Right lobe of liver (tissue), 6 donors: ENCODE measurements around the gene RNF208. TPM values are rescaled to one million over a fixed set of nuclear protein-coding genes. Genes with fewer than 3 reads are reported as not detected.

ENCODE experiments used
- ATAC-seq, 4 donors: fragments of 200-7000 bp; cut with Tn5 transposase; one replicate each; pipeline ENCODE4 v1.9.1; 2020; ENCODE audit warnings: mild to moderate bottlenecking in 4 of 4, moderate library complexity in 4 of 4
- DNase-seq, 3 donors: peaks; one replicate each; pipeline ENCODE4 v3.0.0-alpha.2; 2020
- H3K27ac ChIP-seq, 3 donors: fragments of 200-600 bp; one replicate each; pipeline ENCODE4 v1.8.0; 2022
- H3K27me3 ChIP-seq, 2 donors: fragments of 200-600 bp; one replicate each; pipeline ENCODE4 v1.8.0; 2022
- H3K36me3 ChIP-seq, 4 donors: fragments of 200-600 bp; sonication (generic) in 1 of 4; one replicate each; pipeline versions ENCODE4 v1.5.1 to v1.8.0; 2017 to 2022; ENCODE audit warnings: control low read depth in 1 of 4
- H3K4me1 ChIP-seq, 4 donors: fragments of 200-600 bp; sonication (generic) in 1 of 4; one replicate each; pipeline versions ENCODE4 v1.5.1 to v1.8.0; 2017 to 2022; ENCODE audit warnings: control low read depth in 1 of 4
- H3K4me3 ChIP-seq, 3 donors: fragments of 200-600 bp; one replicate each; pipeline ENCODE4 v1.8.0; 2022
- H3K9me3 ChIP-seq, 4 donors: fragments of 200-600 bp; sonication (generic) in 1 of 4; one replicate each; pipeline versions ENCODE4 v1.5.1 to v1.8.0; 2017 to 2022; ENCODE audit warnings: control low read depth in 1 of 4
- POLR2A ChIP-seq: fragments of 450-650 bp; IDR thresholded peaks from one replicate; pipeline ENCODE4 v1.6.1; 2017; ENCODE audit warnings: antibody characterized with exemption, mild to moderate bottlenecking
- WGBS: methylation state at CpG from one replicate; pipeline ENCODE4 v1.1.6; 2018; ENCODE audit warnings: low coverage, low lambda C conversion rate; ENCODE audit not compliant: insufficient coverage; ENCODE audit errors: missing lambda C conversion rate; 5-methylcytosine and 5-hydroxymethylcytosine counted together
- intact Hi-C, 2 donors: fragments of 100-400 bp; cut with DNase I; formaldehyde crosslinking; loops; one replicate each; pipeline versions ENCODE4 v1.11.2 to v1.14.1; 2022
- total RNA-seq, 6 experiments: library from RNA; depleted of rRNA in 2 of 6; stranded (reverse); fragments of >200 nt in 2 of 6; fragmentation: NEBNext Ultra II Directional in 3 of 6; extraction: Animal tissue kit (Norgen Biotek cat#: 25700) in 3 of 6; gene quantifications; one replicate each; pipeline versions ENCODE4 v1.1.0 to v1.2.4, GENCODE V29; 2016 to 2023
- TF ChIP-seq, protein P1 (sequence below), 4 donors: fragments of 200-600 bp in 3 of 4; fragments of 450-650 bp in 1 of 4; IDR thresholded peaks; one replicate each; pipeline versions ENCODE4 v1.5.1 to v1.8.0; 2016 to 2022; ENCODE audit warnings: antibody characterized with exemption in 4 of 4, mild to moderate bottlenecking in 2 of 4
- donor health status: DM: no; HTN: yes; CAD: no.
- donor health status: DM: no; HTN: no; CAD: no.
- donor health status: DM: no; HTN: no; CAD: no.
- donor health status: DM: no; HTN: yes; CAD: no.
- donor health status: DM: no; HTN: yes; CAD: no.

Gene RNF208
- total RNA-seq, 6 experiments from 2014 or later: 3.5 to 12.2 (median 4.5) TPM

DNA sequence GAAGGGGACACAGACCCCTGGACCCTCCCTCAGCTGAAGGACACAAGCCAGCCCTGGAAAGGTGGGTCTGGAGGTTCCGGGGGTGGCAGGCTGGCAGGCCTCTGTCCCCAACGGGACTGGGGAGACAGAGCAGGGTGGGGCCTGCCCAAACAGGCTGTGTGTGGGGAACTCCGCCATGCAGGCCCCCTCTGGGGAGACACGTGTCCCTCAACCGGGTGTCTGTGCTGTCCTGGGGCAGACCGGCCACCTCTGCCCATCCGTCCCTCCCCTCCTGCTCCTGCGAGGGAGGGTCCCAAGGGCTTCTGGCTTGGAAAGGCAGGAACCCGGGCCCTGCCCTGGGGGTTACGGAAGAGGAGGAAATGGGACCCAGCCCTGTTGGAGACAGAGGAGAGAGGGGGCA lies 10.1 kb upstream of the RNF208 start:
- ATAC-seq (no peak), DNase-seq (no peak)
- H3K27me3 ChIP-seq: no peaks in the 10 kb centered on the region
- no peaks in the 10 kb centered on the region for H3K9me3 ChIP-seq
- 60% methylated on average over 1 of the region's 10 CpGs for WGBS
- intact Hi-C loops: loop anchor here (5.0 to 10.0 kb wide), 4 partner anchors 47 to 115 kb away; partner anchors contain the start of genes ANAPC2 (in 1 of the 2) and SSNA1 (in 1 of the 2)
- no peaks in the 10 kb centered on the region for H3K36me3 ChIP-seq
- TF ChIP-seq, protein P1, sequence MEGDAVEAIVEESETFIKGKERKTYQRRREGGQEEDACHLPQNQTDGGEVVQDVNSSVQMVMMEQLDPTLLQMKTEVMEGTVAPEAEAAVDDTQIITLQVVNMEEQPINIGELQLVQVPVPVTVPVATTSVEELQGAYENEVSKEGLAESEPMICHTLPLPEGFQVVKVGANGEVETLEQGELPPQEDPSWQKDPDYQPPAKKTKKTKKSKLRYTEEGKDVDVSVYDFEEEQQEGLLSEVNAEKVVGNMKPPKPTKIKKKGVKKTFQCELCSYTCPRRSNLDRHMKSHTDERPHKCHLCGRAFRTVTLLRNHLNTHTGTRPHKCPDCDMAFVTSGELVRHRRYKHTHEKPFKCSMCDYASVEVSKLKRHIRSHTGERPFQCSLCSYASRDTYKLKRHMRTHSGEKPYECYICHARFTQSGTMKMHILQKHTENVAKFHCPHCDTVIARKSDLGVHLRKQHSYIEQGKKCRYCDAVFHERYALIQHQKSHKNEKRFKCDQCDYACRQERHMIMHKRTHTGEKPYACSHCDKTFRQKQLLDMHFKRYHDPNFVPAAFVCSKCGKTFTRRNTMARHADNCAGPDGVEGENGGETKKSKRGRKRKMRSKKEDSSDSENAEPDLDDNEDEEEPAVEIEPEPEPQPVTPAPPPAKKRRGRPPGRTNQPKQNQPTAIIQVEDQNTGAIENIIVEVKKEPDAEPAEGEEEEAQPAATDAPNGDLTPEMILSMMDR (IDR thresholded peaks at IDR 0.05): no peak
- TF ChIP-seq POLR2A: no peak
- H3K4me3 ChIP-seq: no peak overlapping the region
- H3K4me1 ChIP-seq: peaks cover 0 to 6% (median 0%) of the 10 kb centered on the region in 4 donors
- H3K27ac ChIP-seq: no peak overlapping the region

DNA sequence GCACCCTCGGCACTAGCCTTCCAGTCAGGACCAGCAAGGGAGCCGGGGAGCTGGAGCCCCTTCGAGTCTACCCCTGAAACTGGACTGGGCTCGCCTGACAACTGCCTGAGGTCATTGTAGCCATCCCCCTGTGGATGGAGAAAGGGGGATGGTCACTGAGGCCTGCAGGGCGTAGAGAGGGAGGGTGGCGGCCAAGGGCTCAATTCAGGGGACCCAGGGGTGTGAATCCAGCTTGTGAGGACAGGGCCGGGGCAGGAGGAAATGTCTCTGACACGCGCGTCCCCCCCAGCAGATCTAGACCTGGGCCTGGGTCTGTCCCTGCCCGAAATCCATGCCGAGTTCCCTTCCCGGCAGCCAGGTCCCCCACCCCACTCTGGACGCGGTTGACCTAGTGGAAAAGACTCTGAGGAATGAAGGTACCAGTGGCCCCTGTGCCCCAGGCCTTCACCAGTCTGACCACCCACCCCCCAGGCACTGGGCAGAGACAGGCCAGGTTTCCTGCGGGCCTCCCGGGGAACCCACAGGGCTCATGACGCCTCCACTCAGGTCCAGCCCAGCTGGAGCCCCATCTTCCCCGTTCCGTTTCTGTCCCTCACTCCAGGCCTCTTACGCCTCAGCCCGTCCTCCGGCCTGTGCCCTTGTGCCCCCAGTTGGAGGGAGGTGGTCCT lies 9.5 kb upstream of the RNF208 start:
- TF ChIP-seq POLR2A: no peak
- TF ChIP-seq, protein P1 (IDR thresholded peaks at IDR 0.05): no peak
- no peak overlapping the region for H3K4me3 ChIP-seq
- H3K4me1 ChIP-seq: peaks cover 0 to 3% (median 0%) of the 10 kb centered on the region in 4 donors
- H3K9me3 ChIP-seq: no peaks in the 10 kb centered on the region
- no peaks in the 10 kb centered on the region for H3K36me3 ChIP-seq
- no peaks in the 10 kb centered on the region for H3K27me3 ChIP-seq
- WGBS: 63% methylated on average over 3 of the region's 23 CpGs
- no peak overlapping the region for H3K27ac ChIP-seq
- ATAC-seq (no peak), DNase-seq (no peak)
- intact Hi-C loops: loop anchor here (5.0 to 10.0 kb wide), 4 partner anchors 47 to 114 kb away; partner anchors contain the start of genes ANAPC2 (in 1 of the 2) and SSNA1 (in 1 of the 2)

DNA sequence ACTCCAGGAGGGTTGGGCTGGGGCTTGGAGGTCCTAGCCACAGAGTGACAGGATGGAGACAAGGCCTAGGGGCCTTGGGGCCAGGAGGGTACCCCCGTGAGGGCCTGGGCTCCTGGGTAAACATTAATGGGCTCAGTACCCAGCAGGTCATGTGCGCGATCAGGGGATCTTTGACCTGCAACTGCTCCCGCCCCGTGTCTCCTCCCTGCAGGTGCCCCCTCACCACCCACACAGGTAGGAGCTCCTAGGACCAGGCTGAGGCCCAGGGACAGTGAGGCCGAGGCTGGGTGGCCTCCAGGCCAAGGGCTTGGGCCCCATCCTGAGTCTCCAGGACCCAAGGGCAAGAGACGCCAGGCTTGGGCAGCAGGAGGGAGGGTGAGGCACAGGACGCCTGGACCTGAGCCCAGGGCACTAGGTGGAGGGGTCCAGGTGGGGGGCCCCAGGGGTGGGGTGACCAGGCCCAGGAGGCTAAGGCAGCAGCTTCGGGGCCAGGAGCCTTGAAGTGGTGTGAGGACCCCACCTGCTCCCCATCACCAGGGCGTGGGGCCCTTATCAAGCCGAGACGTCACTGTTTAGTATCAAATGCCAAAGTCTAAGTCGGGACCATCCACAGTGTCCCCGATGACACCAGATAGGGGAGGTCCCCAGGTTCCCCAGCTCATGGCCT lies 8.8 kb upstream of the RNF208 start, which contains the start of gene SLC34A3:
Gene SLC34A3 (plus strand): TSS at position 197 of the 667 bp plus-strand sequence. CDS start 802 bp downstream, outside the sequence.
- no peaks in the 10 kb centered on the region for H3K27me3 ChIP-seq
- no peaks in the 10 kb centered on the region for H3K9me3 ChIP-seq
- WGBS: no CpG with 5 or more reads among the region's 14 CpGs
- no peaks in the 10 kb centered on the region for H3K36me3 ChIP-seq
- intact Hi-C loops: loop anchor here (5.0 to 10.0 kb wide), 4 partner anchors 46 to 114 kb away; partner anchors contain the start of genes ANAPC2 (in 1 of the 2) and SSNA1 (in 1 of the 2)
- DNase-seq: no peak
- H3K27ac ChIP-seq: no peak within 1 kb of the TSS
- ATAC-seq: no peak
- TF ChIP-seq, protein P1 (IDR thresholded peaks at IDR 0.05): no peak
- TF ChIP-seq POLR2A: no peak
- no peak within 1 kb of the TSS for H3K4me3 ChIP-seq
- peaks cover 0 to 3% (median 0%) of the 10 kb centered on the region in 4 donors for H3K4me1 ChIP-seq

DNA sequence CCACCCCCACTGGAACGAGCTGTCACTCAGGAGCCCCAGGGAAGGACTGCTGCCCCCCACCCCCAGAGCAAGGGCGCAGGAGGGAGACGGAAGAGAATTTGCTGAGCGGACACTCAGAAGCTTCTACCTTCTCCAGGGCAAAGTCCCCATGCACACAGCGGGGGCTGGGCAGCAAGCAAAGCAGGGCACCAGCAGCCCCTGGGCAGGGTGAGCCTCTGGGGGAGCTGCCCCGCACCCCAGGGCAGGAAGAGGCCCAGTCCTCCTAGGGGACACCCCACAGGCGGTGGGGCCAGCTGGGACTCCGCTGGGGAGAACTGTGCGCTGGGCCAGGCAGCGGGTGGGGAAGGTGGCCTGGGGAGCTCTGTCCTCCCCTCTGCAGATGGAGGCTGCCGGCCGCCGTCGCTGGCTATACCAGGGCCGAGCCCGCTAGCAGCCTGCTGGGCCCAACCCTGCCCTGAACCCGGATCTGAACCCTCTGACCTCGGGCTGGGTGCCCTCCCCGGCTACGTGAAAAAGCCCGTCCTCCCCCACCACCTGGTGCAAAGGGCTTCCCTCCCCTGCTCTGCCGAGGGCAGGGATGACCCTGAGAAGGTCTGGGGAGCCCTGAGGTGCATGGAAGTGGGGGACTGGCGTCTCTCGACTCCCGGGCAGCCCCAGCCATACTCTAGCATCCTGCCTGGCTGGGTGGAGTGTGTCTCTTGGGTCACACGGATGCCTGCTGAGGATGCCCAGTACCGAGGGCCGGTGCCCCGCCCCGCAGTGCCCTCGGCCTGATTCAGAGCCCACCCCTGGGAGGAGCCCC lies 8.1 kb upstream of the RNF208 start:
- DNase-seq: no peak

More for the DNA sequence above, 8.1 kb upstream of the RNF208 start:
- TF ChIP-seq POLR2A: no peak
- TF ChIP-seq, protein P1 (IDR thresholded peaks at IDR 0.05): no peak
- no peak overlapping the region for H3K27ac ChIP-seq
- H3K27me3 ChIP-seq: no peaks in the 10 kb centered on the region
- H3K9me3 ChIP-seq: no peaks in the 10 kb centered on the region
- 53% methylated on average over 3 of the region's 31 CpGs for WGBS
- peaks cover 0 to 3% (median 0%) of the 10 kb centered on the region in 4 donors for H3K4me1 ChIP-seq
- ATAC-seq: no peak
- H3K4me3 ChIP-seq: no peak overlapping the region
- no peaks in the 10 kb centered on the region for H3K36me3 ChIP-seq
- intact Hi-C loops: loop anchor here (5.0 to 10.0 kb wide), 4 partner anchors 45 to 113 kb away; partner anchors contain the start of genes ANAPC2 (in 1 of the 2) and SSNA1 (in 1 of the 2)
